Endothelial cell of umbilical vein (primary cell): ENCODE results near the gene PRELID3B. TPM values are rescaled to one million over a fixed set of nuclear protein-coding genes. Genes with fewer than 3 reads are reported as not detected.

Source experiments
- BruUV-seq: library from RNA; stranded (reverse); fragments of 400-500 nt; replicated peaks from 2 replicates; lab custom pipeline; 2021; lab: Mats Ljungman, UMichigan
- CTCF ChIA-PET: fragments of 300-600, 350-600 bp; sonication (Branson Sonifier 250); formaldehyde crosslinking; loops from one replicate; lab custom pipeline; 2021; ENCODE audit warnings: antibody characterized with exemption, inconsistent platforms; lab: Charles Lee
- POLR2A ChIA-PET: fragments of 300-600, 350-600 bp; sonication (Branson Sonifier 250); formaldehyde crosslinking; loops from one replicate; lab custom pipeline; 2021; ENCODE audit warnings: antibody characterized with exemption, inconsistent platforms; lab: Charles Lee
- DNase-seq: peaks from one replicate; pipeline ENCODE4 v3.0.0-alpha.2; 2011; ENCODE audit warnings: low read depth, low spot score
- FAIRE-seq: peaks from 2 replicates; lab custom pipeline; 2011; peaks lifted over from hg19 to GRCh38; lab: Jason Lieb, UNC
- H2AFZ ChIP-seq: 2 replicates; pipeline ENCODE4 v1.6.0; 2012; ENCODE audit warnings: low read depth, low read length, control low read depth, inconsistent platforms
- H3K27ac ChIP-seq: 2 replicates; pipeline ENCODE4 v1.5.1; 2011; ENCODE audit warnings: low read depth, mild to moderate bottlenecking, control low read depth, low read length, moderate library complexity; ENCODE audit not compliant: insufficient read depth
- H3K27me3 ChIP-seq, 2 experiments: 2 replicates each; pipeline versions ENCODE4 v1.6.0 to v1.6.1; 2011; ENCODE audit warnings: low read length in 2 of 2, mixed read lengths in 1 of 2; ENCODE audit not compliant: control insufficient read depth in 2 of 2, insufficient read depth in 2 of 2
- H3K36me3 ChIP-seq, 2 experiments: 2 replicates in 1 of 2; 3 replicates in 1 of 2; pipeline ENCODE4 v1.5.1; 2011; ENCODE audit warnings: low read length in 2 of 2, mild to moderate bottlenecking in 1 of 2, moderate library complexity in 1 of 2; ENCODE audit not compliant: control insufficient read depth in 2 of 2, insufficient read depth in 2 of 2; ENCODE audit errors: extremely low read depth in 1 of 2
- H3K4me1 ChIP-seq: 3 replicates; pipeline ENCODE4 v1.5.1; 2011; ENCODE audit warnings: mild to moderate bottlenecking, low read length; ENCODE audit not compliant: control insufficient read depth, insufficient read depth; ENCODE audit errors: extremely low read depth
- H3K4me2 ChIP-seq: 2 replicates; pipeline ENCODE4 v1.6.1; 2011; ENCODE audit warnings: low read length, control low read depth, mixed read lengths; ENCODE audit not compliant: insufficient read depth
- H3K4me3 ChIP-seq, 3 experiments: fragments of 200-600 bp in 1 of 3; sonication (generic), shearing (Covaris generic) in 1 of 3; replicated peaks in 1 of 3; 2 replicates each; pipeline ENCODE4 v1.5.1; 2011 to 2016; ENCODE audit warnings: control low read depth in 3 of 3, low read length in 3 of 3, mild to moderate bottlenecking in 2 of 3, inconsistent platforms in 1 of 3, low read depth in 1 of 3, moderate library complexity in 1 of 3; ENCODE audit not compliant: insufficient read depth in 1 of 3
- H3K79me2 ChIP-seq: 2 replicates; pipeline ENCODE4 v1.6.0; 2012; ENCODE audit warnings: low read length, inconsistent platforms; ENCODE audit not compliant: control insufficient read depth, insufficient read depth
- H3K9ac ChIP-seq: replicated peaks from 2 replicates; pipeline ENCODE3; 2011; ENCODE audit warnings: low read length, control low read depth; ENCODE audit not compliant: insufficient read depth; ENCODE audit errors: extremely low read depth
- H3K9me1 ChIP-seq: replicated peaks from 3 replicates; pipeline ENCODE4 v1.6.0; 2011; ENCODE audit warnings: mild to moderate bottlenecking, low read length; ENCODE audit not compliant: control insufficient read depth, insufficient read depth; ENCODE audit errors: extremely low read depth
- H3K9me3 ChIP-seq: replicated peaks from 2 replicates; pipeline ENCODE4 v1.5.1; 2012; ENCODE audit warnings: low read length, inconsistent platforms; ENCODE audit not compliant: control insufficient read depth, insufficient read depth
- H4K20me1 ChIP-seq: replicated peaks from 2 replicates; pipeline ENCODE3; 2011; ENCODE audit warnings: mild to moderate bottlenecking, low read length; ENCODE audit not compliant: control insufficient read depth, insufficient read depth; ENCODE audit errors: extremely low read depth
- CTCF ChIP-seq, 2 donors: IDR thresholded peaks; 1 replicate in 1 of 2; 2 replicates in 1 of 2; pipeline ENCODE4 v1.5.1; 2011; ENCODE audit warnings: low read length in 2 of 2, mild to moderate bottlenecking in 2 of 2, moderate library complexity in 2 of 2, control low read depth in 1 of 2, inconsistent platforms in 1 of 2, low read depth in 1 of 2; ENCODE audit not compliant: insufficient read depth in 1 of 2; ENCODE audit errors: extremely low read depth in 1 of 2
- EZH2 ChIP-seq: IDR thresholded peaks from 2 replicates; pipeline ENCODE4 v1.6.1; 2012; ENCODE audit warnings: borderline replicate concordance, low read depth, mild to moderate bottlenecking, moderate library complexity, low read length, inconsistent platforms; ENCODE audit not compliant: severe bottlenecking
- FOS ChIP-seq: IDR thresholded peaks from 2 replicates; pipeline ENCODE4 v1.6.1; 2011; ENCODE audit warnings: mild to moderate bottlenecking, low read length, moderate library complexity, borderline replicate concordance; ENCODE audit not compliant: insufficient read depth
- GATA2 ChIP-seq: IDR thresholded peaks from 2 replicates; pipeline ENCODE4 v1.7.0; 2011; ENCODE audit warnings: low read depth, mild to moderate bottlenecking, moderate library complexity, mixed read lengths, low read length; ENCODE audit not compliant: insufficient read length, insufficient read depth
- JUN ChIP-seq: IDR thresholded peaks from 2 replicates; pipeline ENCODE4 v1.6.1; 2011; ENCODE audit warnings: borderline replicate concordance, low read depth; ENCODE audit not compliant: insufficient read length, insufficient read depth
- MAX ChIP-seq: IDR thresholded peaks from 2 replicates; pipeline ENCODE4 v1.6.1; 2011; ENCODE audit not compliant: insufficient read depth, insufficient read length
- MYC ChIP-seq: IDR thresholded peaks from one replicate; pipeline ENCODE4 v1.6.1; 2011; ENCODE audit warnings: mild to moderate bottlenecking, low read depth, low read length
- POLR2A ChIP-seq: IDR thresholded peaks from 2 replicates; pipeline ENCODE4 v1.6.1; 2012; ENCODE audit warnings: low read depth, mild to moderate bottlenecking, control low read depth, low read length
- POLR2AphosphoS5 ChIP-seq: IDR thresholded peaks from 2 replicates; pipeline ENCODE4 v1.6.1; 2012; ENCODE audit warnings: low read depth, mild to moderate bottlenecking, control low read depth, low read length, moderate library complexity; ENCODE audit not compliant: insufficient read depth
- dilution Hi-C: fragments of 300-500 bp; cut with MboI; formaldehyde crosslinking; loops from one replicate; pipeline ENCODE4 v1.15.0; 2019; ENCODE audit warnings: low sequenced_read_pairs; ENCODE audit not compliant: extremely low pct_ligation_motif_present
- intact Hi-C: fragments of 100-400 bp; cut with micrococcal nuclease; formaldehyde crosslinking; loops from one replicate; pipeline ENCODE4 v1.10.0; 2022
- polyA plus RNA-seq, 4 experiments: library from polyadenylated mRNA; depleted of rRNA in 3 of 4; stranded (reverse) in 3 of 4; unstranded in 1 of 4; fragments of >200 nt; gene quantifications; 2 replicates each; pipeline versions ENCODE4 v1.2.1 to v1.2.3, GENCODE V29; 2011 to 2012; ENCODE audit warnings: missing spikeins in 1 of 4
- total RNA-seq: library from RNA; stranded (reverse); gene quantifications from 2 replicates; pipeline ENCODE4 v1.2.3, GENCODE V29; 2021

The PRELID3B gene
- total and polyA plus RNA-seq, 2 donors (not counting 3 experiments of a cell fraction or from before 2014, with no cell fraction given) = 14.9 to 57.2 TPM

GRCh38 chr20:59004493-59004762 is 38.2 kb downstream of the PRELID3B start:
- H3K36me3 ChIP-seq = peaks cover 0 to 28% of the 10 kb centered on the region in 2 experiments
- DNase-seq (no peak), FAIRE-seq (no peak)
- no peaks in the 10 kb centered on the region for H4K20me1 ChIP-seq
- no peak overlapping the region for H2AFZ ChIP-seq
- TF ChIP-seq MAX (no peak), POLR2A (no peak), GATA2 (no peak), FOS (no peak), EZH2 (no peak), MYC (no peak), POLR2AphosphoS5 (no peak), JUN (no peak), CTCF (IDR thresholded peaks at IDR 0.05; ENCODE audit: extremely low read depth in 1 of 2, insufficient read depth in 1 of 2, low read depth in 1 of 2, low read length in 2 of 2) (no peak)
- no peaks in the 10 kb centered on the region for H3K27me3 ChIP-seq
- no peak overlapping the region for H3K4me3 ChIP-seq
- no peaks in the 10 kb centered on the region for H3K9me3 ChIP-seq
- H3K9ac ChIP-seq = no peak overlapping the region
- no peaks in the 10 kb centered on the region for H3K9me1 ChIP-seq
- dilution Hi-C loops = no loop called here
- no TSS peak for BruUV-seq
- CTCF ChIA-PET = no interaction called here
- peaks cover 42% of the 10 kb centered on the region for H3K79me2 ChIP-seq
- intact Hi-C loops = no loop called here
- H3K4me2 ChIP-seq = no peak overlapping the region
- H3K4me1 ChIP-seq = peaks cover 20% of the 10 kb centered on the region
- H3K27ac ChIP-seq = no peak overlapping the region
- POLR2A ChIA-PET = interaction anchor here (1.1 kb wide), 1 partner anchor 29 kb away, joined by 3 read pairs; no protein-coding TSS in a partner anchor
